Neural progenitor cell (in vitro differentiated cells): Measurements from ENCODE around the gene ABCG8. TPM values are rescaled to one million over a fixed set of nuclear protein-coding genes. Genes with fewer than 3 reads are reported as not detected.

Experiments
- DNase-seq: peaks from one replicate; pipeline ENCODE4 v3.0.0-alpha.2; 2016; ENCODE audit warnings: low spot score
- H2AFZ ChIP-seq: fragments of 200-600 bp; sonication (generic); replicated peaks from 2 replicates; pipeline ENCODE4 v1.6.1; 2016; ENCODE audit warnings: antibody characterized with exemption
- H3F3A ChIP-seq: fragments of 200-600 bp; sonication (generic); 2 replicates; pipeline ENCODE4 v1.6.1; 2016; ENCODE audit warnings: antibody characterized with exemption, low read depth
- H3K27ac ChIP-seq: fragments of 200-600 bp; sonication (generic); 2 replicates; pipeline ENCODE4 v1.5.1; 2016; ENCODE audit warnings: mild to moderate bottlenecking
- H3K27me3 ChIP-seq: fragments of 200-600 bp; sonication (generic); 2 replicates; pipeline ENCODE4 v1.6.1; 2016; ENCODE audit warnings: mild to moderate bottlenecking, moderate library complexity
- H3K36me3 ChIP-seq: fragments of 200-600 bp; sonication (generic); 2 replicates; pipeline ENCODE4 v1.5.1; 2016
- H3K4me1 ChIP-seq: fragments of 200-600 bp; sonication (generic); 2 replicates; pipeline ENCODE4 v1.6.1; 2016; ENCODE audit warnings: mixed run types
- H3K4me2 ChIP-seq: fragments of 200-600 bp; sonication (generic); 2 replicates; pipeline ENCODE4 v1.6.1; 2016
- H3K4me3 ChIP-seq: fragments of 200-600 bp; sonication (generic); 2 replicates; pipeline ENCODE4 v1.5.1; 2016
- H3K79me2 ChIP-seq: fragments of 200-600 bp; sonication (generic); 2 replicates; pipeline ENCODE4 v1.6.1; 2016; ENCODE audit warnings: low read depth
- H3K9ac ChIP-seq: fragments of 200-600 bp; sonication (generic); 2 replicates; pipeline ENCODE4 v1.6.1; 2016
- H3K9me3 ChIP-seq: fragments of 200-600 bp; sonication (generic); 2 replicates; pipeline ENCODE4 v1.5.1; 2016; ENCODE audit warnings: low read depth
- H4K20me1 ChIP-seq: fragments of 200-600 bp; sonication (generic); 2 replicates; pipeline ENCODE4 v1.6.1; 2016; ENCODE audit warnings: low read depth
- H3K27ac Mint-ChIP-seq: 3 replicates; pipeline ENCODE4 v1.8.0; 2021; ENCODE audit warnings: mixed read lengths
- H3K27me3 Mint-ChIP-seq: 2 replicates; pipeline ENCODE4 v1.8.0; 2022; ENCODE audit warnings: low read depth, mild to moderate bottlenecking, inconsistent platforms, moderate library complexity, mixed read lengths; ENCODE audit not compliant: insufficient read depth
- H3K36me3 Mint-ChIP-seq: 3 replicates; pipeline ENCODE4 v1.8.0; 2021; ENCODE audit warnings: mixed read lengths
- H3K4me1 Mint-ChIP-seq: 3 replicates; pipeline ENCODE4 v1.8.0; 2021; ENCODE audit warnings: mixed read lengths
- H3K4me3 Mint-ChIP-seq: 3 replicates; pipeline ENCODE4 v1.8.0; 2021; ENCODE audit warnings: mild to moderate bottlenecking, moderate library complexity, mixed read lengths
- H3K9me3 Mint-ChIP-seq: 3 replicates; pipeline ENCODE4 v1.8.0; 2020; ENCODE audit warnings: mixed read lengths
- CTCF ChIP-seq: fragments of 200-600 bp; sonication (generic); IDR thresholded peaks from 2 replicates; pipeline ENCODE4 v1.5.1; 2017; ENCODE audit warnings: antibody characterized with exemption, mild to moderate bottlenecking
- EZH2 ChIP-seq: fragments of 200-600 bp; sonication (generic); IDR thresholded peaks from 2 replicates; pipeline ENCODE4 v1.6.1; 2017; ENCODE audit warnings: antibody characterized with exemption, mild to moderate bottlenecking, moderate library complexity
- EZH2phosphoT487 ChIP-seq: fragments of 200-600 bp; sonication (generic); IDR thresholded peaks from 2 replicates; pipeline ENCODE4 v1.6.1; 2017; ENCODE audit warnings: antibody characterized with exemption
- total RNA-seq: library from RNA; depleted of rRNA; stranded (reverse); fragments of >200 nt; gene quantifications from 2 replicates; pipeline ENCODE4 v1.2.3, GENCODE V29; 2015; ENCODE audit warnings: low replicate concordance

The ABCG8 gene
- total RNA-seq, 1 donor from 2014 or later, result not detected

- Histone ChIP-seq H3K27me3 (no peaks in the 10 kb centered on the region), H3K9me3 (no peaks in the 10 kb centered on the region), H3K9ac (no peak overlapping the region), H3K4me1 (no peaks in the 10 kb centered on the region), H3F3A (no peaks in the 10 kb centered on the region), H3K36me3 (no peaks in the 10 kb centered on the region), H2AFZ (no peak overlapping the region), H3K4me2 (no peak overlapping the region), H3K79me2 (no peaks in the 10 kb centered on the region), H3K27ac (no peak overlapping the region), H4K20me1 (no peaks in the 10 kb centered on the region), H3K4me3 (no peak overlapping the region)
- TF ChIP-seq EZH2 (no peak), CTCF (no peak), EZH2phosphoT487 (no peak)
- H3K27ac Mint-ChIP-seq, result no peak overlapping the region
- no peaks in the 10 kb centered on the region for H3K27me3 Mint-ChIP-seq
- no peaks in the 10 kb centered on the region for H3K4me1 Mint-ChIP-seq
- H3K36me3 Mint-ChIP-seq, result peaks cover 10% of the 10 kb centered on the region
- H3K9me3 Mint-ChIP-seq, result no peaks in the 10 kb centered on the region
- no peak for DNase-seq
- H3K4me3 Mint-ChIP-seq, result no peak overlapping the region
Measured at GRCh38 chr2:43800894-43801293, 37.9 kb upstream of the ABCG8 start.

GRCh38 chr2:43802135-43802534 lies 36.6 kb upstream of the ABCG8 start:
- TF ChIP-seq EZH2 (no peak), CTCF (no peak), EZH2phosphoT487 (no peak)
- Mint-ChIP-seq H3K9me3 (no peaks in the 10 kb centered on the region), H3K27me3 (no peaks in the 10 kb centered on the region), H3K4me1 (no peaks in the 10 kb centered on the region), H3K27ac (no peak overlapping the region), H3K4me3 (no peak overlapping the region), H3K36me3 (peaks cover 11% of the 10 kb centered on the region)
- Histone ChIP-seq H3K27me3 (no peaks in the 10 kb centered on the region), H3K4me3 (no peak overlapping the region), H3K9me3 (no peaks in the 10 kb centered on the region), H3K27ac (no peak overlapping the region), H3K9ac (no peak overlapping the region), H3K79me2 (no peaks in the 10 kb centered on the region), H3F3A (no peaks in the 10 kb centered on the region), H2AFZ (no peak overlapping the region), H3K36me3 (no peaks in the 10 kb centered on the region), H3K4me1 (no peaks in the 10 kb centered on the region), H4K20me1 (no peaks in the 10 kb centered on the region), H3K4me2 (no peak overlapping the region)
- DNase-seq, result no peak

GRCh38 chr2:43803113-43803512 lies 35.7 kb upstream of the ABCG8 start:
- H3K27ac Mint-ChIP-seq, result no peak overlapping the region
- Histone ChIP-seq H3K9me3 (no peaks in the 10 kb centered on the region), H3F3A (no peaks in the 10 kb centered on the region), H3K79me2 (no peaks in the 10 kb centered on the region), H2AFZ (no peak overlapping the region), H3K4me3 (no peak overlapping the region), H3K36me3 (no peaks in the 10 kb centered on the region), H3K27me3 (no peaks in the 10 kb centered on the region), H3K9ac (no peak overlapping the region), H3K4me2 (no peak overlapping the region), H3K27ac (no peak overlapping the region), H4K20me1 (no peaks in the 10 kb centered on the region), H3K4me1 (no peaks in the 10 kb centered on the region)
- no peak for TF ChIP-seq EZH2
- no peak for TF ChIP-seq EZH2phosphoT487
- TF ChIP-seq CTCF, result no peak
- no peak for DNase-seq
- peaks cover 12% of the 10 kb centered on the region for H3K36me3 Mint-ChIP-seq
- H3K4me3 Mint-ChIP-seq, result no peak overlapping the region
- H3K27me3 Mint-ChIP-seq, result no peaks in the 10 kb centered on the region
- H3K9me3 Mint-ChIP-seq, result no peaks in the 10 kb centered on the region
- no peaks in the 10 kb centered on the region for H3K4me1 Mint-ChIP-seq

GRCh38 chr2:43806719-43807031 lies 32.1 kb upstream of the ABCG8 start:
- no peak overlapping the region for H3K9ac ChIP-seq
- no peaks in the 10 kb centered on the region for H3K79me2 ChIP-seq
- no peak for DNase-seq
- no peaks in the 10 kb centered on the region for H4K20me1 ChIP-seq
- H3F3A ChIP-seq, result no peaks in the 10 kb centered on the region
- TF ChIP-seq EZH2 (no peak), CTCF (no peak), EZH2phosphoT487 (no peak)
- no peak overlapping the region for H3K4me3 Mint-ChIP-seq
- no peak overlapping the region for H3K27ac ChIP-seq
- H3K27me3 Mint-ChIP-seq, result no peaks in the 10 kb centered on the region
- no peaks in the 10 kb centered on the region for H3K4me1 Mint-ChIP-seq
- H3K4me1 ChIP-seq, result no peaks in the 10 kb centered on the region
- no peaks in the 10 kb centered on the region for H3K9me3 ChIP-seq
- no peak overlapping the region for H3K4me2 ChIP-seq
- H3K36me3 ChIP-seq, result no peaks in the 10 kb centered on the region
- no peak overlapping the region for H3K4me3 ChIP-seq
- no peaks in the 10 kb centered on the region for H3K27me3 ChIP-seq
- H3K9me3 Mint-ChIP-seq, result no peaks in the 10 kb centered on the region
- no peak overlapping the region for H2AFZ ChIP-seq
- H3K27ac Mint-ChIP-seq, result no peak overlapping the region
- peaks cover 12% of the 10 kb centered on the region for H3K36me3 Mint-ChIP-seq
